Lower leg skin (tissue), 4 donors: ENCODE results near the gene UTS2. TPM values are rescaled to one million over a fixed set of nuclear protein-coding genes. Genes with fewer than 3 reads are reported as not detected.

ENCODE experiments used
- DNase-seq, 2 donors: peaks; one replicate each; pipeline ENCODE4 v3.0.0-alpha.2; 2019; ENCODE audit warnings: low spot score in 2 of 2
- H3K4me3 ChIP-seq: fragments of 200-600 bp; sonication (generic); 2 replicates; pipeline ENCODE4 v1.5.1; 2017; ENCODE audit warnings: mild to moderate bottlenecking, low read depth; ENCODE audit not compliant: poor library complexity, severe bottlenecking
- CTCF ChIP-seq, 3 donors: fragments of 450-650 bp; IDR thresholded peaks; one replicate each; pipeline ENCODE4 v1.5.1; 2016; ENCODE audit warnings: antibody characterized with exemption in 3 of 3, mild to moderate bottlenecking in 3 of 3, moderate library complexity in 2 of 3
- POLR2A ChIP-seq, 2 donors: fragments of 450-650 bp; IDR thresholded peaks; one replicate each; pipeline ENCODE4 v1.6.1; 2016 to 2017; ENCODE audit warnings: antibody characterized with exemption in 2 of 2, mild to moderate bottlenecking in 1 of 2, moderate library complexity in 1 of 2
- WGBS, 2 donors: methylation state at CpG; one replicate each; pipeline ENCODE4 v1.1.5; 2018; 5-methylcytosine and 5-hydroxymethylcytosine counted together
- intact Hi-C: fragments of 100-400 bp; cut with DNase I; formaldehyde crosslinking; loops from one replicate; pipeline ENCODE4 v1.15.0; 2023; ENCODE audit warnings: low total_unique reads
- total RNA-seq, 4 donors: library from RNA; depleted of rRNA; stranded (reverse); fragments of >200 nt; gene quantifications; one replicate each; pipeline ENCODE4 v1.1.0, GENCODE V29; 2016

The UTS2 gene
- total RNA-seq, 4 donors from 2014 or later = 0.53 TPM; not detected in 3

- no peak overlapping the region for H3K4me3 ChIP-seq
- TF ChIP-seq POLR2A (IDR thresholded peaks at IDR 0.05) (no peak), CTCF (IDR thresholded peaks at IDR 0.05) (no peak)
- no peak for DNase-seq
- intact Hi-C loops = no loop called here
- WGBS, 2 donors = 47 to 61% methylated on average over 15 of the region's 15 CpGs
Observed at GRCh38 chr1:7856345-7856744, 3.5 kb upstream of the UTS2 start.

- H3K4me3 ChIP-seq = no peak overlapping the region
- no peak for TF ChIP-seq CTCF (IDR thresholded peaks at IDR 0.05)
- TF ChIP-seq POLR2A (IDR thresholded peaks at IDR 0.05) = no peak
- DNase-seq = no peak
- intact Hi-C loops = no loop called here
- WGBS, 2 donors = 68 to 82% methylated on average over 7 of the region's 7 CpGs
Observed at GRCh38 chr1:7853684-7854026, 790 bp upstream of the UTS2 start.

GRCh38 chr1:7850786-7851185 is 2.1 kb downstream of the UTS2 start:
- DNase-seq = no peak
- intact Hi-C loops = no loop called here
- 91 to 92% methylated on average over 15 of the region's 15 CpGs for WGBS, 2 donors
- H3K4me3 ChIP-seq = no peak overlapping the region
- TF ChIP-seq CTCF (IDR thresholded peaks at IDR 0.05) (no peak), POLR2A (IDR thresholded peaks at IDR 0.05) (no peak)

GRCh38 chr1:7847599-7847998 is 5.3 kb downstream of the UTS2 start:
- 50 to 60% methylated on average over 4 of the region's 4 CpGs for WGBS, 2 donors
- no peak for DNase-seq
- TF ChIP-seq POLR2A (IDR thresholded peaks at IDR 0.05) = no peak
- TF ChIP-seq CTCF (IDR thresholded peaks at IDR 0.05) = no peak

GRCh38 chr1:7846656-7847055 is 6.2 kb downstream of the UTS2 start:
- no peak for DNase-seq
- intact Hi-C loops = no loop called here
- WGBS, 2 donors = 90 to 93% methylated on average over 7 of the region's 7 CpGs
- TF ChIP-seq CTCF (IDR thresholded peaks at IDR 0.05) (no peak), POLR2A (IDR thresholded peaks at IDR 0.05) (no peak)
- H3K4me3 ChIP-seq = no peak overlapping the region

More at GRCh38 chr1:7847599-7847998, 5.3 kb downstream of the UTS2 start:
- intact Hi-C loops = no loop called here
- H3K4me3 ChIP-seq = no peak overlapping the region

GRCh38 chr1:7845761-7846160 is 7.1 kb downstream of the UTS2 start:
- no peak overlapping the region for H3K4me3 ChIP-seq
- WGBS, 2 donors = 77 to 79% methylated on average over 2 of the region's 2 CpGs
- intact Hi-C loops = no loop called here
- no peak for DNase-seq
- TF ChIP-seq POLR2A (IDR thresholded peaks at IDR 0.05) (no peak), CTCF (IDR thresholded peaks at IDR 0.05) (no peak)
